Pancreas (tissue), 10 donors: ENCODE results near the gene FHIT. TPM values are rescaled to one million over a fixed set of nuclear protein-coding genes. Genes with fewer than 3 reads are reported as not detected.

ENCODE experiments used
- ATAC-seq, 4 donors: fragments of 200-7000 bp; cut with Tn5 transposase; one replicate each; pipeline versions ENCODE4 v1.8.0 to v1.9.1; 2020; ENCODE audit warnings: mild to moderate bottlenecking in 4 of 4, moderate library complexity in 4 of 4
- DNase-seq, 6 donors: peaks; one replicate each; pipeline ENCODE4 v3.0.0-alpha.2; 2020
- FAIRE-seq: peaks from 2 replicates; lab custom pipeline; 2012; peaks lifted over from hg19 to GRCh38; lab: Jason Lieb, UNC
- H3K27ac ChIP-seq, 4 donors: fragments of 200-600 bp; sonication (generic); 1 replicate in 3 of 4; 2 replicates in 1 of 4; pipeline versions ENCODE4 v1.5.0 to v1.8.0; 2020
- H3K27me3 ChIP-seq, 4 donors: fragments of 200-600 bp; one replicate each; pipeline ENCODE4 v1.8.0; 2021
- H3K36me3 ChIP-seq, 3 donors: fragments of 200-600 bp; sonication (generic) in 1 of 3; one replicate each; pipeline versions ENCODE4 v1.5.0 to v1.8.0; 2020 to 2021
- H3K4me1 ChIP-seq, 3 donors: fragments of 200-600 bp; one replicate each; pipeline ENCODE4 v1.8.0; 2021
- H3K4me3 ChIP-seq, 4 donors: fragments of 200-600 bp; sonication (generic) in 2 of 4; one replicate each; pipeline versions ENCODE4 v1.5.0 to v1.8.0; 2020 to 2021
- H3K9me3 ChIP-seq, 4 donors: fragments of 200-600 bp; one replicate each; pipeline ENCODE4 v1.8.0; 2021
- CTCF ChIP-seq, 4 donors: fragments of 200-600 bp; sonication (generic) in 3 of 4; IDR thresholded peaks; one replicate each; pipeline versions ENCODE4 v1.5.0 to v1.8.0; 2021; ENCODE audit warnings: antibody characterized with exemption in 4 of 4
- WGBS, 2 donors: extraction: QIAGEN DNeasy Blood & Tissue Kit; methylation state at CpG; one replicate each; pipeline ENCODE4 v1.1.7; 2013; 5-methylcytosine and 5-hydroxymethylcytosine counted together
- intact Hi-C, 3 donors: fragments of 100-400 bp; cut with DNase I; formaldehyde crosslinking; loops; one replicate each; pipeline versions ENCODE4 v1.11.1 to v1.14.2; 2022
- polyA plus RNA-seq, 2 donors: library from polyadenylated mRNA; stranded (reverse); fragments of 200-250 nt; gene quantifications; one replicate each; pipeline ENCODE4 v1.2.3, GENCODE V29; 2013
- total RNA-seq, 6 donors: library from RNA; stranded (reverse); fragmentation: NEBNext Ultra II Directional in 4 of 6; extraction: Animal tissue kit (Norgen Biotek cat#: 25700) in 4 of 6; gene quantifications; one replicate each; pipeline versions ENCODE4 v1.2.1 to v1.2.4, GENCODE V29; 2021 to 2023
- donor health status: healthy with polysubstance abuse.
- donor health status: DM: no; HTN: no; CAD: no; lungs with moderate emphysema.
- donor health status: DM: no; HTN: no; CAD: no.
- donor health status: control.
- donor health status: control.
- donor health status: Bipolar disorder and iron deficiency.
- donor health status: DM: yes; HTN: yes; CAD: no.
- donor health status: DM: no; HTN: no; CAD: no.
- donor health status: DM: no; HTN: no; CAD: no.
- donor health status: DM: yes; HTN: yes; CAD: no.

Gene FHIT
- total and polyA plus RNA-seq, 8 donors = 4.8 to 15.7 (median 8.0) TPM

- no peak overlapping the region for H3K4me3 ChIP-seq
- 55 to 68% methylated on average over 2 of the region's 2 CpGs for WGBS, 2 donors
- ATAC-seq (peak in 3 of 4 donors; percentile 29 to 53 (median 44)), DNase-seq (no peak), FAIRE-seq (no peak)
- H3K27ac ChIP-seq = no peak overlapping the region
- TF ChIP-seq CTCF (IDR thresholded peaks at IDR 0.05) = no peak
- intact Hi-C loops = no loop called here
- no peaks in the 10 kb centered on the region for H3K36me3 ChIP-seq
- no peaks in the 10 kb centered on the region for H3K4me1 ChIP-seq
- no peaks in the 10 kb centered on the region for H3K27me3 ChIP-seq
- no peaks in the 10 kb centered on the region for H3K9me3 ChIP-seq
Observed at GRCh38 chr3:59802045-59802444, 1449.2 kb downstream of the FHIT start.

GRCh38 chr3:59800481-59800880 lies 1450.8 kb downstream of the FHIT start:
- ATAC-seq (no peak), FAIRE-seq (no peak), DNase-seq (no peak)
- WGBS, 2 donors = 61 to 68% methylated on average over 2 of the region's 2 CpGs
- no peaks in the 10 kb centered on the region for H3K36me3 ChIP-seq
- intact Hi-C loops = no loop called here
- no peaks in the 10 kb centered on the region for H3K27me3 ChIP-seq
- no peaks in the 10 kb centered on the region for H3K4me1 ChIP-seq
- no peaks in the 10 kb centered on the region for H3K9me3 ChIP-seq
- no peak for TF ChIP-seq CTCF (IDR thresholded peaks at IDR 0.05)
- no peak overlapping the region for H3K4me3 ChIP-seq
- no peak overlapping the region for H3K27ac ChIP-seq

- H3K27ac ChIP-seq = no peak overlapping the region
- ATAC-seq = no peak
- intact Hi-C loops = no loop called here
- H3K4me1 ChIP-seq = no peaks in the 10 kb centered on the region
- H3K36me3 ChIP-seq = no peaks in the 10 kb centered on the region
- no peak for TF ChIP-seq CTCF (IDR thresholded peaks at IDR 0.05)
- H3K4me3 ChIP-seq = no peak overlapping the region
- 71 to 74% methylated on average over 6 of the region's 6 CpGs for WGBS, 2 donors
- FAIRE-seq = no peak
- no peaks in the 10 kb centered on the region for H3K9me3 ChIP-seq
- no peaks in the 10 kb centered on the region for H3K27me3 ChIP-seq
- DNase-seq = no peak
Observed at GRCh38 chr3:59798372-59799086, 1452.7 kb downstream of the FHIT start.

GRCh38 chr3:59797533-59797932 lies 1453.7 kb downstream of the FHIT start:
- TF ChIP-seq CTCF (IDR thresholded peaks at IDR 0.05) = no peak
- no peaks in the 10 kb centered on the region for H3K4me1 ChIP-seq
- H3K27ac ChIP-seq = no peak overlapping the region
- no peak for ATAC-seq
- H3K9me3 ChIP-seq = no peaks in the 10 kb centered on the region
- H3K36me3 ChIP-seq = no peaks in the 10 kb centered on the region
- H3K27me3 ChIP-seq = no peaks in the 10 kb centered on the region
- 88 to 93% methylated on average over 5 of the region's 5 CpGs for WGBS, 2 donors
- no peak for DNase-seq
- H3K4me3 ChIP-seq = no peak overlapping the region
- intact Hi-C loops = no loop called here
- no peak for FAIRE-seq

- Histone ChIP-seq H3K36me3 (no peaks in the 10 kb centered on the region), H3K4me3 (no peak overlapping the region), H3K4me1 (no peaks in the 10 kb centered on the region), H3K27me3 (no peaks in the 10 kb centered on the region), H3K27ac (no peak overlapping the region), H3K9me3 (no peaks in the 10 kb centered on the region)
- no peak for TF ChIP-seq CTCF (IDR thresholded peaks at IDR 0.05)
- ATAC-seq (no peak), DNase-seq (no peak), FAIRE-seq (no peak)
- intact Hi-C loops = no loop called here
- WGBS, 2 donors = 57 to 60% methylated on average over 2 of the region's 2 CpGs
Observed at GRCh38 chr3:59796456-59796855, 1454.8 kb downstream of the FHIT start.
